ENCODE data around the gene ERCC6. TPM values are rescaled to one million over a fixed set of nuclear protein-coding genes. Genes with fewer than 3 reads are reported as not detected.

ERCC6 gene
- total and polyA plus RNA-seq, 2 donors (not counting 3 experiments of a cell fraction or from before 2014, with no cell fraction given): 15.3 to 39.6 TPM

DNA sequence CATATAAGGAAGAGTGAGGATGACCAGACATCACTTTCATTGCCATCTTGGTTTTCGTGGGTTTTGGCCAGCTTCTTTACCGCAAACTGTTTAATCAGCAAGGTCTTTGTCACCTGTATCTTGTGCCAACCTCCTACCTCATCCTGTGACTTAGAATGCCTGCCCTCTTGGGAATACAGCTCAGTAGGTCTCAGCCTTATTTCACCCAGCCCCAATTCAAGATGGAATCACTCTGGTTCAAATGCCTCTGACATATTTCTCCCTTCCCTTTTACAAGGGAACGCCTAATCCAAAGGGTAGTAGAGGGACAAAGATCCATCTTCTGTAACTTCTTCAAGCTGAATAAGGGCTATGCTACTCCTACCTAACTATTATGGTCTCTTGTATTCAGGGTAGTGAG lies 4.7 kb upstream of the ERCC6 start:
- Histone ChIP-seq H3K9me3 (replicated peaks; ENCODE audit: control insufficient read depth, insufficient read depth, low read length) (no peaks in the 10 kb centered on the region), H3K9me1 (replicated peaks; ENCODE audit: control insufficient read depth, extremely low read depth, insufficient read depth, low read length) (no peaks in the 10 kb centered on the region), H2AFZ (ENCODE audit: low read depth, low read length) (no peak overlapping the region), H3K79me2 (ENCODE audit: control insufficient read depth, insufficient read depth, low read length) (peaks cover under 1% of the 10 kb centered on the region), H3K4me2 (ENCODE audit: insufficient read depth, low read length) (no peak overlapping the region), H3K27me3 (ENCODE audit: control insufficient read depth in 2 of 2, insufficient read depth in 2 of 2, low read length in 2 of 2) (no peaks in the 10 kb centered on the region), H3K27ac (ENCODE audit: insufficient read depth, low read depth, low read length) (no peak overlapping the region), H3K36me3 (ENCODE audit: control insufficient read depth in 2 of 2, extremely low read depth in 1 of 2, insufficient read depth in 2 of 2, low read length in 2 of 2) (no peaks in the 10 kb centered on the region), H3K4me3 (replicated peaks in 1 of 3; ENCODE audit: insufficient read depth in 1 of 3, low read depth in 1 of 3, low read length in 3 of 3) (no peak overlapping the region), H4K20me1 (replicated peaks; ENCODE audit: control insufficient read depth, extremely low read depth, insufficient read depth, low read length) (no peaks in the 10 kb centered on the region), H3K4me1 (ENCODE audit: control insufficient read depth, extremely low read depth, insufficient read depth, low read length) (peaks cover 10% of the 10 kb centered on the region), H3K9ac (replicated peaks; ENCODE audit: extremely low read depth, insufficient read depth, low read length) (no peak overlapping the region)
- BruUV-seq (replicated peaks): no TSS peak
- POLR2A ChIA-PET: no interaction called here
- CTCF ChIA-PET: interaction anchor here (1.2 kb wide), 1 partner anchor 9 kb away, joined by 4 read pairs; no protein-coding TSS in a partner anchor
- intact Hi-C loops (cut with micrococcal nuclease): no loop called here
- TF ChIP-seq FOS (IDR thresholded peaks at IDR 0.05; ENCODE audit: borderline replicate concordance, insufficient read depth, low read length): no peak
- TF ChIP-seq POLR2A (IDR thresholded peaks at IDR 0.05; ENCODE audit: low read depth, low read length): no peak
- TF ChIP-seq GATA2 (IDR thresholded peaks at IDR 0.05; ENCODE audit: insufficient read depth, insufficient read length, low read depth, low read length): no peak
- no peak for TF ChIP-seq EZH2 (IDR thresholded peaks at IDR 0.05; ENCODE audit: borderline replicate concordance, low read depth, low read length, severe bottlenecking)
- no peak for TF ChIP-seq MYC (IDR thresholded peaks at IDR 0.05; ENCODE audit: low read depth, low read length)
- TF ChIP-seq POLR2AphosphoS5 (IDR thresholded peaks at IDR 0.05; ENCODE audit: insufficient read depth, low read depth, low read length): no peak
- TF ChIP-seq, protein P1, sequence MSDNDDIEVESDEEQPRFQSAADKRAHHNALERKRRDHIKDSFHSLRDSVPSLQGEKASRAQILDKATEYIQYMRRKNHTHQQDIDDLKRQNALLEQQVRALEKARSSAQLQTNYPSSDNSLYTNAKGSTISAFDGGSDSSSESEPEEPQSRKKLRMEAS (IDR thresholded peaks at IDR 0.05; ENCODE audit: insufficient read depth, insufficient read length): no peak
- no peak for TF ChIP-seq CTCF (IDR thresholded peaks at IDR 0.05; ENCODE audit: extremely low read depth in 1 of 2, insufficient read depth in 1 of 2, low read depth in 1 of 2, low read length in 2 of 2)
- no peak for TF ChIP-seq JUN (IDR thresholded peaks at IDR 0.05; ENCODE audit: borderline replicate concordance, insufficient read depth, insufficient read length, low read depth)
- DNase-seq (ENCODE audit: low read depth, low spot score): no peak
- no peak for FAIRE-seq
- dilution Hi-C loops (cut with MboI; ENCODE audit: extremely low pct_ligation_motif_present, low sequenced_read_pairs): no loop called here
